K562 (cell line): ENCODE data around the gene ZNF18. TPM values are rescaled to one million over a fixed set of nuclear protein-coding genes. Genes with fewer than 3 reads are reported as not detected.

Experiments used
- ATAC-seq: fragments of 200-7000 bp; cut with Tn5 transposase; 3 replicates; pipeline ENCODE4 v1.9.1; 2020; ENCODE audit warnings: moderate library complexity
- BruUV-seq: library from RNA; stranded (reverse); fragments of 400-500 nt; replicated peaks from 2 replicates; lab custom pipeline; 2021; lab: Mats Ljungman, UMichigan
- CTCF ChIA-PET: fragments of 300-600 bp; formaldehyde crosslinking; extraction: SDS; loops from one replicate; lab custom pipeline; 2021; ENCODE audit warnings: low intra/inter-chr PET ratio; lab: Yijun Ruan, JAX
- POLR2A ChIA-PET: fragments of 300-600, 350-650 bp; sonication (Branson Sonifier 250); formaldehyde crosslinking; extraction: SDS; loops from one replicate; lab custom pipeline; 2021; ENCODE audit warnings: antibody characterized with exemption, inconsistent platforms; lab: Yijun Ruan, JAX
- DNase-seq, 4 experiments: peaks; one replicate each; pipeline versions ENCODE4 v3.0.0 to v3.0.0-alpha.2; 2011 to 2018; ENCODE audit warnings: low spot score in 3 of 4, mixed read lengths in 3 of 4; ENCODE audit errors: extremely low read depth in 1 of 4
- FAIRE-seq: peaks from 2 replicates; lab custom pipeline; 2011; peaks lifted over from hg19 to GRCh38; lab: Jason Lieb, UNC
- H2AFZ ChIP-seq: 2 replicates; pipeline ENCODE4 v1.6.0; 2011; ENCODE audit warnings: low read depth, low read length, control low read depth, inconsistent platforms
- H3K27ac ChIP-seq: fragments of 200-600 bp; 3 replicates; pipeline ENCODE4 v1.8.0; 2011; ENCODE audit warnings: low read depth, mild to moderate bottlenecking, control low read depth, inconsistent platforms, low read length, moderate library complexity, mixed read lengths; ENCODE audit errors: extremely low read depth
- H3K27me3 ChIP-seq, 2 experiments: fragments of 300-600 bp in 1 of 2; 2 replicates in 1 of 2; 3 replicates in 1 of 2; pipeline versions ENCODE4 v1.6.0 to v1.8.0; 2011; ENCODE audit warnings: inconsistent platforms in 2 of 2, low read length in 2 of 2, mild to moderate bottlenecking in 1 of 2, mixed read lengths in 1 of 2, moderate library complexity in 1 of 2; ENCODE audit not compliant: control insufficient read depth in 2 of 2, insufficient read depth in 2 of 2
- H3K36me3 ChIP-seq: fragments of 300-600 bp; 3 replicates; pipeline ENCODE4 v1.8.0; 2011; ENCODE audit warnings: mild to moderate bottlenecking, low read length, inconsistent platforms; ENCODE audit not compliant: control insufficient read depth, insufficient read depth
- H3K4me1 ChIP-seq, 2 experiments: fragments of 200-600 bp in 1 of 2; replicated peaks in 1 of 2; 2 replicates in 1 of 2; 3 replicates in 1 of 2; pipeline versions ENCODE4 v1.5.1 to v1.8.0; 2011; ENCODE audit warnings: inconsistent platforms in 2 of 2, low read length in 2 of 2, mild to moderate bottlenecking in 1 of 2, mixed read lengths in 1 of 2, moderate library complexity in 1 of 2; ENCODE audit not compliant: control insufficient read depth in 2 of 2, insufficient read depth in 2 of 2
- H3K4me2 ChIP-seq: 2 replicates; pipeline ENCODE4 v1.6.1; 2011; ENCODE audit warnings: low read length, control low read depth, inconsistent platforms, mixed read lengths; ENCODE audit not compliant: insufficient read depth
- H3K4me3 ChIP-seq: fragments of 200-600 bp; sonication (generic), shearing (Covaris generic); 2 replicates; pipeline ENCODE4 v1.5.1; 2016; ENCODE audit warnings: control low read depth, inconsistent platforms
- H3K79me2 ChIP-seq: fragments of 200-600 bp; 3 replicates; pipeline ENCODE4 v1.8.0; 2011; ENCODE audit warnings: low read length, inconsistent platforms; ENCODE audit not compliant: control insufficient read depth, insufficient read depth
- H3K9ac ChIP-seq, 2 experiments: 2 replicates each; pipeline versions ENCODE4 v1.6.0 to v1.6.1; 2011; ENCODE audit warnings: low read depth in 2 of 2, low read length in 2 of 2, control low read depth in 1 of 2, inconsistent platforms in 1 of 2, mild to moderate bottlenecking in 1 of 2, mixed read lengths in 1 of 2; ENCODE audit not compliant: insufficient read depth in 1 of 2
- H3K9me1 ChIP-seq: one replicate; pipeline ENCODE4 v1.6.0; 2011; ENCODE audit warnings: inconsistent platforms, mild to moderate bottlenecking, low read length, moderate library complexity; ENCODE audit not compliant: control insufficient read depth, insufficient read depth
- H3K9me3 ChIP-seq: replicated peaks from 2 replicates; pipeline ENCODE4 v1.5.1; 2011; ENCODE audit warnings: low read depth, low read length, inconsistent platforms; ENCODE audit not compliant: control insufficient read depth, insufficient read depth
- H4K20me1 ChIP-seq: replicated peaks from 2 replicates; pipeline ENCODE4 v1.6.1; 2011; ENCODE audit warnings: low read length, inconsistent platforms, mixed read lengths; ENCODE audit not compliant: control insufficient read depth, insufficient read depth
- CAMTA2 ChIP-seq: fragments of 250-450 bp; sonication (Bioruptor Pico); conservative IDR thresholded peaks from 2 replicates; pipeline ENCODE4 v1.5.1; 2022
- CBFA2T3 ChIP-seq: fragments of 450-650 bp; IDR thresholded peaks from 2 replicates; pipeline ENCODE4 v1.6.1; 2017
- GABPB1 ChIP-seq: sonication (generic); formaldehyde crosslinking; IDR thresholded peaks from 2 replicates; pipeline ENCODE4 v1.8.0; 2022; ENCODE audit warnings: mild to moderate bottlenecking, missing genetic modification reagents
- HMG20A ChIP-seq: fragments of 450-650 bp; formaldehyde crosslinking; conservative IDR thresholded peaks from 2 replicates; pipeline ENCODE4 v1.4.0; 2020; ENCODE audit warnings: mild to moderate bottlenecking, mixed read lengths
- HNRNPUL1 ChIP-seq: fragments of 200-400 bp; formaldehyde crosslinking; IDR thresholded peaks from 2 replicates; pipeline ENCODE4 v1.6.1; 2017; ENCODE audit warnings: low read length
- KDM1A ChIP-seq, 2 experiments: fragments of 450-650 bp; IDR thresholded peaks; 2 replicates each; pipeline ENCODE4 v1.6.1; 2016; ENCODE audit warnings: mild to moderate bottlenecking in 2 of 2
- NCOA4 ChIP-seq: fragments of 450-650 bp; IDR thresholded peaks from 2 replicates; pipeline ENCODE4 v1.6.1; 2018; ENCODE audit warnings: mild to moderate bottlenecking; ENCODE audit not compliant: partially characterized antibody
- NFATC3 ChIP-seq: fragments of 450-650 bp; IDR thresholded peaks from 2 replicates; pipeline ENCODE4 v1.6.1; 2017; ENCODE audit warnings: mild to moderate bottlenecking
- NFYB ChIP-seq: IDR thresholded peaks from 2 replicates; pipeline ENCODE4 v1.6.1; 2011; ENCODE audit warnings: mild to moderate bottlenecking, moderate library complexity; ENCODE audit not compliant: insufficient read length; ENCODE audit errors: extremely low read depth
- RCOR1 ChIP-seq, 2 experiments: IDR thresholded peaks; 2 replicates each; pipeline ENCODE4 v1.6.1; 2012; ENCODE audit warnings: low read depth in 2 of 2, low read length in 2 of 2, borderline replicate concordance in 1 of 2, improper control_type of control experiment in 1 of 2
- ZC3H11A ChIP-seq: IDR thresholded peaks from 2 replicates; pipeline ENCODE4 v1.6.1; 2012; ENCODE audit warnings: low read depth, low read length, improper control_type of control experiment
- ZNF274 ChIP-seq: IDR thresholded peaks from 2 replicates; pipeline ENCODE4 v1.6.1; 2011; ENCODE audit warnings: low read depth, mild to moderate bottlenecking, low read length, moderate library complexity, borderline replicate concordance
- WGBS: fragments of 100-300 bp; shearing (Covaris generic); methylation state at CpG from one replicate; pipeline ENCODE4 v1.1.6; 2016; ENCODE audit warnings: low coverage, mixed read lengths; ENCODE audit not compliant: insufficient coverage; ENCODE audit errors: missing lambda C conversion rate; 5-methylcytosine and 5-hydroxymethylcytosine counted together
- in situ Hi-C: fragments of 300-500 bp; cut with MboI; formaldehyde crosslinking; loops from 4 replicates; pipeline ENCODE4 v1.15.0; 2018; ENCODE audit warnings: inconsistent platforms, mixed read lengths
- intact Hi-C: fragments of 100-400 bp; cut with micrococcal nuclease; formaldehyde crosslinking; loops from 2 replicates; pipeline ENCODE4 v1.14.2; 2022
- polyA plus RNA-seq, 8 experiments: library from polyadenylated mRNA; depleted of rRNA in 4 of 8; stranded (reverse) in 5 of 8; unstranded in 3 of 8; fragments of >200 nt; fragmentation: Nextera tagmentation in 2 of 8; fragmentation: Illumina TruSeq in 1 of 8; extraction: Ambion mirVana in 2 of 8; extraction: Trizol in 1 of 8; gene quantifications; 2 replicates each; pipeline versions ENCODE4 v1.2.1 to v1.2.3, GENCODE V29; 2011 to 2014; ENCODE audit warnings: inconsistent platforms in 1 of 8, missing spikeins in 1 of 8
- total RNA-seq, 7 experiments: library from RNA; depleted of rRNA in 6 of 7; stranded (reverse); fragments of >200 nt in 6 of 7; fragmentation: Illumina TruSeq in 2 of 7; extraction: Trizol in 2 of 7; gene quantifications; 2 replicates each; pipeline versions ENCODE4 v1.2.1 to v1.2.3, GENCODE V29; 2011 to 2021; ENCODE audit warnings: low replicate concordance in 1 of 7
- TF ChIP-seq, protein P1 (sequence below): fragments of 450-650 bp; IDR thresholded peaks from one replicate; pipeline ENCODE4 v1.6.1; 2018; ENCODE audit warnings: mild to moderate bottlenecking, moderate library complexity; ENCODE audit not compliant: partially characterized antibody
- TF ChIP-seq, protein P2 (sequence below): sonication (generic); formaldehyde crosslinking; IDR thresholded peaks from 2 replicates; pipeline ENCODE4 v1.8.0; 2022; ENCODE audit warnings: mild to moderate bottlenecking, missing genetic modification reagents

Gene ZNF18
- total and polyA plus RNA-seq, 9 of the 15 experiments (the other 6 are each of a cell fraction or from before 2014, with no cell fraction given): 1.1 to 5.0 (median 3.4) TPM

DNA sequence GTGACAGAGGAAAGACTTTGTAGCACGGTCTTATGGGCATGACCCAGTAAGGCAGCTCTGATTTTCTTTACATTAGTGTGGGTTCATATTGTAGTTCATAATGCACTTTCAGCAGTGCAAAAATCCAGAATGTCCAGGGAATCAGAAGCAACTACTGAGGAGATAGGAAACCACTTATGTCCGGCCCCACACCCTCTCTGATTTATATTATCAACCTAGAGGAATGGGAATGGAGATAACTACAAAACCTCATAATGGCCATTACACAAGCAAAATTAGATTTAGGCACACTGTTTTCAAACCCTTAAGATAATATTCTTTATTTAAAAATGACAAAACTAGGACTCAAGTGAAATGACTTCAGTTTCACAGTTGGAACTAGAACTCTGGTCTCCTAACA lies 31.3 kb upstream of the ZNF18 start:
- BruUV-seq: no TSS peak
- peaks cover 34% of the 10 kb centered on the region for H3K79me2 ChIP-seq
- H3K9me1 ChIP-seq: peaks cover 2% of the 10 kb centered on the region
- intact Hi-C loops: no loop called here
- no peaks in the 10 kb centered on the region for H3K27me3 ChIP-seq
- TF ChIP-seq NFYB (no peak), CBFA2T3 (0 out of 2 replicates have a peak, but pooled peaks have one; percentile 19), ZC3H11A (no peak), RCOR1 (IDR thresholded peaks at IDR 0.05; ENCODE audit: borderline replicate concordance in 1 of 2, low read depth in 2 of 2, low read length in 2 of 2) (peak in 1 of 2 experiments; percentile 80; a peak in 2 of 4 replicates), NCOA4 (no peak), KDM1A (IDR thresholded peaks at IDR 0.05) (peak; percentile 63 to 66), CAMTA2 (no peak), ZNF274 (no peak), HNRNPUL1 (no peak), HMG20A (CRISPR knock-in tag) (no peak), GABPB1 (CRISPR knock-in tag) (no peak), NFATC3 (no peak)
- TF ChIP-seq, protein P1, sequence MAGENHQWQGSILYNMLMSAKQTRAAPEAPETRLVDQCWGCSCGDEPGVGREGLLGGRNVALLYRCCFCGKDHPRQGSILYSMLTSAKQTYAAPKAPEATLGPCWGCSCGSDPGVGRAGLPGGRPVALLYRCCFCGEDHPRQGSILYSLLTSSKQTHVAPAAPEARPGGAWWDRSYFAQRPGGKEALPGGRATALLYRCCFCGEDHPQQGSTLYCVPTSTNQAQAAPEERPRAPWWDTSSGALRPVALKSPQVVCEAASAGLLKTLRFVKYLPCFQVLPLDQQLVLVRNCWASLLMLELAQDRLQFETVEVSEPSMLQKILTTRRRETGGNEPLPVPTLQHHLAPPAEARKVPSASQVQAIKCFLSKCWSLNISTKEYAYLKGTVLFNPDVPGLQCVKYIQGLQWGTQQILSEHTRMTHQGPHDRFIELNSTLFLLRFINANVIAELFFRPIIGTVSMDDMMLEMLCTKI: no peak
- TF ChIP-seq, protein P2, sequence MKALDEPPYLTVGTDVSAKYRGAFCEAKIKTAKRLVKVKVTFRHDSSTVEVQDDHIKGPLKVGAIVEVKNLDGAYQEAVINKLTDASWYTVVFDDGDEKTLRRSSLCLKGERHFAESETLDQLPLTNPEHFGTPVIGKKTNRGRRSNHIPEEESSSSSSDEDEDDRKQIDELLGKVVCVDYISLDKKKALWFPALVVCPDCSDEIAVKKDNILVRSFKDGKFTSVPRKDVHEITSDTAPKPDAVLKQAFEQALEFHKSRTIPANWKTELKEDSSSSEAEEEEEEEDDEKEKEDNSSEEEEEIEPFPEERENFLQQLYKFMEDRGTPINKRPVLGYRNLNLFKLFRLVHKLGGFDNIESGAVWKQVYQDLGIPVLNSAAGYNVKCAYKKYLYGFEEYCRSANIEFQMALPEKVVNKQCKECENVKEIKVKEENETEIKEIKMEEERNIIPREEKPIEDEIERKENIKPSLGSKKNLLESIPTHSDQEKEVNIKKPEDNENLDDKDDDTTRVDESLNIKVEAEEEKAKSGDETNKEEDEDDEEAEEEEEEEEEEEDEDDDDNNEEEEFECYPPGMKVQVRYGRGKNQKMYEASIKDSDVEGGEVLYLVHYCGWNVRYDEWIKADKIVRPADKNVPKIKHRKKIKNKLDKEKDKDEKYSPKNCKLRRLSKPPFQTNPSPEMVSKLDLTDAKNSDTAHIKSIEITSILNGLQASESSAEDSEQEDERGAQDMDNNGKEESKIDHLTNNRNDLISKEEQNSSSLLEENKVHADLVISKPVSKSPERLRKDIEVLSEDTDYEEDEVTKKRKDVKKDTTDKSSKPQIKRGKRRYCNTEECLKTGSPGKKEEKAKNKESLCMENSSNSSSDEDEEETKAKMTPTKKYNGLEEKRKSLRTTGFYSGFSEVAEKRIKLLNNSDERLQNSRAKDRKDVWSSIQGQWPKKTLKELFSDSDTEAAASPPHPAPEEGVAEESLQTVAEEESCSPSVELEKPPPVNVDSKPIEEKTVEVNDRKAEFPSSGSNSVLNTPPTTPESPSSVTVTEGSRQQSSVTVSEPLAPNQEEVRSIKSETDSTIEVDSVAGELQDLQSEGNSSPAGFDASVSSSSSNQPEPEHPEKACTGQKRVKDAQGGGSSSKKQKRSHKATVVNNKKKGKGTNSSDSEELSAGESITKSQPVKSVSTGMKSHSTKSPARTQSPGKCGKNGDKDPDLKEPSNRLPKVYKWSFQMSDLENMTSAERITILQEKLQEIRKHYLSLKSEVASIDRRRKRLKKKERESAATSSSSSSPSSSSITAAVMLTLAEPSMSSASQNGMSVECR (CRISPR knock-in tag): no peak
- H2AFZ ChIP-seq: no peak overlapping the region
- H3K4me3 ChIP-seq: no peak overlapping the region
- H3K36me3 ChIP-seq: 0 out of 3 replicates have a peak, but pooled peaks cover 2% of the 10 kb centered on the region
- H4K20me1 ChIP-seq: peaks cover 14% of the 10 kb centered on the region; the same call in 1 of the 2 replicates
- DNase-seq (no peak), ATAC-seq (no peak), FAIRE-seq (no peak)
- H3K4me1 ChIP-seq: peaks cover 0 to 10% of the 10 kb centered on the region in 2 experiments; a peak in 1 of 5 replicates
- H3K27ac ChIP-seq: no peak overlapping the region
- H3K4me2 ChIP-seq: no peak overlapping the region
- ChIA-PET POLR2A (interaction anchor here (0.8 kb wide), 1 partner anchor 8 kb away, joined by 4 read pairs; no protein-coding TSS in a partner anchor), CTCF (no interaction called here)
- WGBS: 42% methylated on average over 2 of the region's 2 CpGs
- H3K9me3 ChIP-seq: no peaks in the 10 kb centered on the region
- in situ Hi-C loops: no loop called here
- H3K9ac ChIP-seq: no peak overlapping the region
